NCI-H2081 (cell line): ENCODE results near the gene GRPEL1.

Source experiments
- DNase-seq, 2 experiments: peaks; one replicate each; lab custom pipeline; 2025; lab: John Stamatoyannopoulos, UW

GRPEL1 gene

GRCh38 chr4:7023486-7023885, 44.4 kb downstream of the GRPEL1 start:
- no peak for DNase-seq

GRCh38 chr4:7021930-7022664, 45.8 kb downstream of the GRPEL1 start:
- DNase-seq: no peak

GRCh38 chr4:7021355-7021754, 46.5 kb downstream of the GRPEL1 start:
- no peak for DNase-seq

- DNase-seq: no peak
Measured at GRCh38 chr4:7020856-7021255, 47.0 kb downstream of the GRPEL1 start.

- no peak for DNase-seq
Measured at GRCh38 chr4:7020290-7020689, 47.6 kb downstream of the GRPEL1 start.

GRCh38 chr4:7019367-7019766, 48.5 kb downstream of the GRPEL1 start:
- no peak for DNase-seq

- DNase-seq: no peak
Measured at GRCh38 chr4:7018281-7018680, 49.6 kb downstream of the GRPEL1 start.

GRCh38 chr4:7017446-7018048, 50.3 kb downstream of the GRPEL1 start:
- no peak for DNase-seq

GRCh38 chr4:7016512-7016911, 51.4 kb downstream of the GRPEL1 start:
- no peak for DNase-seq

- no peak for DNase-seq
Measured at GRCh38 chr4:7016086-7016485, 51.8 kb downstream of the GRPEL1 start.

GRCh38 chr4:7015383-7016035, 52.4 kb downstream of the GRPEL1 start:
- no peak for DNase-seq

GRCh38 chr4:7014815-7015214, 53.0 kb downstream of the GRPEL1 start:
- DNase-seq: no peak

GRCh38 chr4:7013175-7013574, 54.7 kb downstream of the GRPEL1 start:
- no peak for DNase-seq

- no peak for DNase-seq
Measured at GRCh38 chr4:7009564-7009963, 58.3 kb downstream of the GRPEL1 start.
